Ectodermal cell (in vitro differentiated cells): Measurements from ENCODE around the gene STAT4.

ENCODE experiments used
- H3K27ac ChIP-seq: 2 replicates; pipeline ENCODE4 v1.7.0; 2013; ENCODE audit warnings: mild to moderate bottlenecking, low read depth, low read length; ENCODE audit not compliant: insufficient read depth, poor library complexity, severe bottlenecking
- H3K27me3 ChIP-seq: 2 replicates; pipeline ENCODE4 v1.7.0; 2013; ENCODE audit warnings: mild to moderate bottlenecking, low read length; ENCODE audit not compliant: insufficient read depth, control insufficient read depth, poor library complexity, severe bottlenecking
- H3K36me3 ChIP-seq: one replicate; pipeline ENCODE4 v1.7.0; 2013; ENCODE audit warnings: low read length; ENCODE audit not compliant: control insufficient read depth, insufficient read depth
- H3K4me1 ChIP-seq: one replicate; pipeline ENCODE4 v1.7.0; 2013; ENCODE audit warnings: low read length; ENCODE audit not compliant: control insufficient read depth, insufficient read depth
- H3K4me3 ChIP-seq: 2 replicates; pipeline ENCODE4 v1.7.0; 2013; ENCODE audit warnings: low read depth, low read length, control low read depth; ENCODE audit not compliant: insufficient read depth
- H3K9me3 ChIP-seq: 2 replicates; pipeline ENCODE4 v1.7.0; 2013; ENCODE audit warnings: mild to moderate bottlenecking, low read length, moderate library complexity; ENCODE audit not compliant: control insufficient read depth
- WGBS, 2 experiments: methylation state at CpG; one replicate each; pipeline ENCODE4 v1.1.7; 2013; ENCODE audit warnings: missing lambda C conversion rate in 2 of 2; 5-methylcytosine and 5-hydroxymethylcytosine counted together

Gene STAT4

GRCh38 chr2:191012346-191012745 is 138.4 kb downstream of the STAT4 start:
- no peak overlapping the region for H3K27ac ChIP-seq
- H3K27me3 ChIP-seq, result peaks cover 29% of the 10 kb centered on the region
- no peaks in the 10 kb centered on the region for H3K9me3 ChIP-seq
- H3K4me3 ChIP-seq, result no peak overlapping the region
- 93 to 98% methylated on average over 3 of the region's 3 CpGs for WGBS, 2 experiments
- no peaks in the 10 kb centered on the region for H3K36me3 ChIP-seq
- peaks cover 7% of the 10 kb centered on the region for H3K4me1 ChIP-seq

- 90 to 91% methylated on average over 12 to 14 of the region's 14 CpGs for WGBS, 2 experiments
- peaks cover 7% of the 10 kb centered on the region for H3K4me1 ChIP-seq
- H3K4me3 ChIP-seq, result no peak overlapping the region
These were observed 139.6 kb downstream of the STAT4 start for GRCh38 chr2:191010887-191011885.

GRCh38 chr2:191009541-191010374 is 141.0 kb downstream of the STAT4 start:
- 93 to 98% methylated on average over 2 of the region's 4 CpGs for WGBS, 2 experiments
- peaks cover 9% of the 10 kb centered on the region for H3K36me3 ChIP-seq
- no peaks in the 10 kb centered on the region for H3K9me3 ChIP-seq
- H3K27ac ChIP-seq, result no peak overlapping the region
- peaks cover 7% of the 10 kb centered on the region for H3K4me1 ChIP-seq
- H3K4me3 ChIP-seq, result no peak overlapping the region
- H3K27me3 ChIP-seq, result peaks cover 3% of the 10 kb centered on the region

More at GRCh38 chr2:191010887-191011885, 139.6 kb downstream of the STAT4 start:
- Histone ChIP-seq H3K27me3 (peaks cover 17% of the 10 kb centered on the region), H3K36me3 (peaks cover 5% of the 10 kb centered on the region), H3K9me3 (no peaks in the 10 kb centered on the region), H3K27ac (no peak overlapping the region)

DNA sequence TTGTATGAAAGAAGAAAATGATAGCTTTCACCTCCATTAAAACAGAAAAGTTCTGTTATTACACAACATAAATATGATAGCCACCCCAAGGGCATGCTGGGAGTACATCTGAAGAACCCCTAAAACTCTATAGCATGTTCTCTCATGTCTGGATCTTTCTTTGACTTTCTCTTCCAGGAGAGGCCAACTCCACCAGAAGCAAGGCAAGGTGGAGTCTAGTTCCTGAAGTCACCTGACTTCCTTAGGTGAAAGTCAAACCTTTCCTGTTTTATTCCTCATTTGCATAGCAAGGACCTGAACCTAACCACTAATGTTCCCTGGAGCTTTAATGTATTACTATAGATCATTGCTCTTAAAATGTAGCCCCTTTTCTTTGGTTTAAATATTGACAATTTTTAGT is 142.5 kb downstream of the STAT4 start:
- Histone ChIP-seq H3K36me3 (peaks cover 14% of the 10 kb centered on the region), H3K9me3 (no peaks in the 10 kb centered on the region), H3K27me3 (no peaks in the 10 kb centered on the region), H3K4me3 (no peak overlapping the region), H3K4me1 (peaks cover 6% of the 10 kb centered on the region), H3K27ac (no peak overlapping the region)

GRCh38 chr2:191006997-191007783 is 143.6 kb downstream of the STAT4 start:
- no peak overlapping the region for H3K4me3 ChIP-seq

DNA sequence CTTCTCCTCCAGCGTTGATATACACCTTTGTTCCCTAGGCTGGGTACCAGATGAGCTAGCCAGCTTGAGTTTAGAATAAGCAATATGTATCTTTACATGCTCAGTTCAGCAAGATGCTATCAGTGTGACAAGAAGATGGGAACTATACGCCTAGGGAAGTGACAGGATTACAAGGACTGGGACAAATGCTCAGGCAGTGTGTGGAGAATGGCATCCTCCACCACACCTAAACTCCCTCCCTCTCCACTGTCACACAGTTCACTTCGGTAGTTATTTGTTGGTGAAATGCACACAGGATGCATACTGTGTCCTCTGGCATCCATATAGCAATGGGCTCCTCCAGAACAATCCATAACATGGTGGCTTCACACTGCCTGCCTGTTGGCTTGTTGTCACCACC is 144.5 kb downstream of the STAT4 start:
- H3K4me3 ChIP-seq, result no peak overlapping the region
- no peaks in the 10 kb centered on the region for H3K27me3 ChIP-seq
- no peaks in the 10 kb centered on the region for H3K9me3 ChIP-seq
- no peaks in the 10 kb centered on the region for H3K4me1 ChIP-seq
- 91 to 98% methylated on average over 3 of the region's 3 CpGs for WGBS, 2 experiments
- no peak overlapping the region for H3K27ac ChIP-seq
- peaks cover 16% of the 10 kb centered on the region for H3K36me3 ChIP-seq

More at GRCh38 chr2:191006997-191007783, 143.6 kb downstream of the STAT4 start:
- no peaks in the 10 kb centered on the region for H3K27me3 ChIP-seq
- H3K9me3 ChIP-seq, result no peaks in the 10 kb centered on the region
- WGBS, 2 experiments, result 91 to 92% methylated on average over 2 to 3 of the region's 4 CpGs
- no peak overlapping the region for H3K27ac ChIP-seq
- no peaks in the 10 kb centered on the region for H3K4me1 ChIP-seq
- peaks cover 16% of the 10 kb centered on the region for H3K36me3 ChIP-seq

DNA sequence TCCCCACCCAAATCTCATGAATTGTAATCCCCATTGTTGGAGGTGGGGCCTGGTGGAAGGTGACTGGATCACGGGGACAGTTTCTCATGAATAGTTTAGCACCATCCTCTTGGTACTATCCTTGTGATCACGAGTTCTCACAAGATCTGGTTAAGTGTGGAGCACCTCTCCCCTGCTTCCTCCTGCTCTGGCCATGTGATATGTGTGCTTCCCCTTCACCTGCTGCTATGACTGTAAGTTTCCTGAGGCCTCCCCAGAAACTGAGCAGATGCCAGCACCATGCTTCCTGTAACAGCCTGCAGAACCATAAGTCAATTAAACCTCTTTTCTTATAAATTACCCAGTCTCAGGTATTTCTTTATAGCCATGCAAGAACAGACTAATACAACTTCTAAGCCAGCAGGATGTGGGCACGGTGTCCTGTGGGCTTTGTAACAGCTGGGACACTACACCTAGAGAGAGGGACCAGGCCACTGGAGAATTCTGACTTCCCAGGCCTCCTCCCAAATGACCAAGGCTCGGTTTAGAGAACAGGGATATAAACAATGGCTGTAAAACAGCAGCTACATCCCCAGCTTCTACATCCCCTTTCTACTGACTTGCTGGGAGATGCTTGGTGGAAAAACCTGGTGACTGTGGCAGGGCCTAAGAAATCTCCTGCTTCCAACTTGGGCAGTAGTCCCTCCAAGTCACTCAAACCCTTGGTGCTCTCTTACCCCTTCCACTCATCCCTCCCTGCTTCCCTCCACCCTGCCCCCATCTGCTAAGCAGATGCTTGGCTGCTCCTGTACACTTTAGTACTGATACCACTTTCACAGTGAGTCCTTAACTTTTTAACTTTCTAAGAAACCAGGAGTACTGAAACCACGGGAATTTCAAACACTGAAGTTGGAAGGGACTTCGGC is 147.1 kb downstream of the STAT4 start:
- WGBS, 2 experiments, result 96 to 97% methylated on average over 6 of the region's 6 CpGs
- no peaks in the 10 kb centered on the region for H3K27me3 ChIP-seq
- H3K4me3 ChIP-seq, result no peak overlapping the region
- H3K9me3 ChIP-seq, result no peaks in the 10 kb centered on the region
- no peak overlapping the region for H3K27ac ChIP-seq
- no peaks in the 10 kb centered on the region for H3K4me1 ChIP-seq
- H3K36me3 ChIP-seq, result peaks cover 31% of the 10 kb centered on the region

GRCh38 chr2:191001624-191002023 is 149.2 kb downstream of the STAT4 start:
- H3K9me3 ChIP-seq, result no peaks in the 10 kb centered on the region
- WGBS, 2 experiments, result 98 to 100% methylated on average over 2 to 3 of the region's 3 CpGs
- H3K4me1 ChIP-seq, result no peaks in the 10 kb centered on the region
- peaks cover 36% of the 10 kb centered on the region for H3K36me3 ChIP-seq
- no peak overlapping the region for H3K4me3 ChIP-seq
- H3K27me3 ChIP-seq, result no peaks in the 10 kb centered on the region
- H3K27ac ChIP-seq, result no peak overlapping the region

GRCh38 chr2:191001032-191001431 is 149.8 kb downstream of the STAT4 start:
- WGBS, 2 experiments, result 93 to 96% methylated on average over 2 of the region's 2 CpGs
- Histone ChIP-seq H3K27ac (no peak overlapping the region), H3K4me1 (no peaks in the 10 kb centered on the region), H3K9me3 (no peaks in the 10 kb centered on the region), H3K4me3 (no peak overlapping the region), H3K36me3 (peaks cover 35% of the 10 kb centered on the region), H3K27me3 (no peaks in the 10 kb centered on the region)
